ENCODE results near the gene PKIG.

GRCh38 chr20:44643154-44643519 lies 60.8 kb downstream of the PKIG start:
- TF ChIP-seq, protein P1, sequence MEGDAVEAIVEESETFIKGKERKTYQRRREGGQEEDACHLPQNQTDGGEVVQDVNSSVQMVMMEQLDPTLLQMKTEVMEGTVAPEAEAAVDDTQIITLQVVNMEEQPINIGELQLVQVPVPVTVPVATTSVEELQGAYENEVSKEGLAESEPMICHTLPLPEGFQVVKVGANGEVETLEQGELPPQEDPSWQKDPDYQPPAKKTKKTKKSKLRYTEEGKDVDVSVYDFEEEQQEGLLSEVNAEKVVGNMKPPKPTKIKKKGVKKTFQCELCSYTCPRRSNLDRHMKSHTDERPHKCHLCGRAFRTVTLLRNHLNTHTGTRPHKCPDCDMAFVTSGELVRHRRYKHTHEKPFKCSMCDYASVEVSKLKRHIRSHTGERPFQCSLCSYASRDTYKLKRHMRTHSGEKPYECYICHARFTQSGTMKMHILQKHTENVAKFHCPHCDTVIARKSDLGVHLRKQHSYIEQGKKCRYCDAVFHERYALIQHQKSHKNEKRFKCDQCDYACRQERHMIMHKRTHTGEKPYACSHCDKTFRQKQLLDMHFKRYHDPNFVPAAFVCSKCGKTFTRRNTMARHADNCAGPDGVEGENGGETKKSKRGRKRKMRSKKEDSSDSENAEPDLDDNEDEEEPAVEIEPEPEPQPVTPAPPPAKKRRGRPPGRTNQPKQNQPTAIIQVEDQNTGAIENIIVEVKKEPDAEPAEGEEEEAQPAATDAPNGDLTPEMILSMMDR (IDR thresholded peaks at IDR 0.05; ENCODE audit: poor library complexity, severe bottlenecking), result no peak
- TF ChIP-seq REST (IDR thresholded peaks at IDR 0.05; ENCODE audit: borderline replicate concordance) (no peak), MXI1 (conservative IDR thresholded peaks at IDR 0.05; ENCODE audit: poor library complexity, severe bottlenecking) (no peak), EP300 (conservative IDR thresholded peaks at IDR 0.05; ENCODE audit: poor library complexity, severe bottlenecking) (no peak), EZH2 (IDR thresholded peaks at IDR 0.05; ENCODE audit: borderline replicate concordance, insufficient read depth, low read length, poor library complexity, severe bottlenecking) (no peak), POLR2AphosphoS5 (IDR thresholded peaks at IDR 0.05) (no peak)

All from neural cell (in vitro differentiated cells).